Neural progenitor cell (in vitro differentiated cells): ENCODE data around the gene TLR8.

ENCODE experiments used
- CTCF ChIP-seq: fragments of 200-600 bp; sonication (generic); IDR thresholded peaks from 2 replicates; pipeline ENCODE4 v1.5.1; 2017; ENCODE audit warnings: antibody characterized with exemption, mild to moderate bottlenecking
- EZH2 ChIP-seq: fragments of 200-600 bp; sonication (generic); IDR thresholded peaks from 2 replicates; pipeline ENCODE4 v1.6.1; 2017; ENCODE audit warnings: antibody characterized with exemption, mild to moderate bottlenecking, moderate library complexity
- EZH2phosphoT487 ChIP-seq: fragments of 200-600 bp; sonication (generic); IDR thresholded peaks from 2 replicates; pipeline ENCODE4 v1.6.1; 2017; ENCODE audit warnings: antibody characterized with exemption

- peak; percentile 21 for TF ChIP-seq CTCF
- no peak for TF ChIP-seq EZH2
- no peak for TF ChIP-seq EZH2phosphoT487
Measured at GRCh38 chrX:12912791-12913482, 6.5 kb downstream of the TLR8 start.
